Adipocyte (in vitro differentiated cells): ENCODE measurements around the gene DHX15.
A peak's percentile ranks its signal among the peaks of the same experiment; 100 is the strongest.
"Not testable (repeated sequence)": the region's sequence is repeated elsewhere in the genome, so short reads cannot be mapped to it uniquely, and the experiment has no call there.

Experiments used
- DNase-seq: peaks from one replicate; pipeline ENCODE4 v3.0.0-alpha.2; 2015; ENCODE audit warnings: low read depth
- H3K27me3 ChIP-seq: replicated peaks from 2 replicates; pipeline ENCODE4 v1.7.0; 2013; ENCODE audit warnings: mild to moderate bottlenecking, low read length, moderate library complexity; ENCODE audit not compliant: control insufficient read depth, insufficient read depth
- H3K36me3 ChIP-seq: 2 replicates; pipeline ENCODE4 v1.7.0; 2013; ENCODE audit warnings: low read length, mild to moderate bottlenecking, moderate library complexity; ENCODE audit not compliant: control insufficient read depth, insufficient read depth, severe bottlenecking
- H3K4me1 ChIP-seq: 2 replicates; pipeline ENCODE4 v1.7.0; 2013; ENCODE audit warnings: mild to moderate bottlenecking, low read length, moderate library complexity; ENCODE audit not compliant: control insufficient read depth, insufficient read depth
- H3K4me3 ChIP-seq: 2 replicates; pipeline ENCODE4 v1.7.0; 2013; ENCODE audit warnings: mild to moderate bottlenecking, low read length, moderate library complexity
- H3K9ac ChIP-seq: 2 replicates; pipeline ENCODE4 v1.7.0; 2013; ENCODE audit warnings: mild to moderate bottlenecking, low read length, moderate library complexity
- H3K9me3 ChIP-seq: 2 replicates; pipeline ENCODE4 v1.7.0; 2013; ENCODE audit warnings: mild to moderate bottlenecking, low read length, moderate library complexity; ENCODE audit not compliant: control insufficient read depth

Gene DHX15

GRCh38 chr4:24511371-24512063 lies 72.8 kb downstream of the DHX15 start:
- no peak overlapping the region for H3K4me3 ChIP-seq
- no peak overlapping the region for H3K9ac ChIP-seq
- H3K4me1 ChIP-seq = no peaks in the 10 kb centered on the region
- no peaks in the 10 kb centered on the region for H3K27me3 ChIP-seq
- DNase-seq = peak; percentile 51
- H3K9me3 ChIP-seq = no peaks in the 10 kb centered on the region
- H3K36me3 ChIP-seq = no peaks in the 10 kb centered on the region

DNA sequence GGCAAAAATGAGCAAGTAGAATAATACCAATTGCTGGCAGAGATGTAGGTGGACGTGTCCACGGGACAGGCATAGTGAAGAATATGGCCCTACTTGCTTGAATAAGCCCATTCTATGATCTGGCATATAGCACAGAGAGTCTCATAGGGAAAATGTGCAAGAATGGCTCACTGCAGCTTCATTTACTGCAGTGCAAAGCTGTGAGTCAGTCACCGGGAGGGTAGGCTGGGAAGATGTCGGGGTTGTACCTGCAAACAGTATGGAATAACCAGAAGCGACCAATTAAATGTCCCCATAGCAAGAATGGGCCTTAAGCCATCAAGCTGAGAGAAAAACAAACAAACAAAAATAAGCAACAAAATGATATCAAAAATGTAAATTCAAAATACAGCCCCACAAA lies 74.3 kb downstream of the DHX15 start:
- DNase-seq = no peak
- no peaks in the 10 kb centered on the region for H3K27me3 ChIP-seq

GRCh38 chr4:24508541-24508940 lies 75.8 kb downstream of the DHX15 start:
- no peak for DNase-seq
- Histone ChIP-seq H3K4me3 (no peak overlapping the region), H3K9me3 (no peaks in the 10 kb centered on the region), H3K36me3 (no peaks in the 10 kb centered on the region), H3K4me1 (no peaks in the 10 kb centered on the region), H3K9ac (no peak overlapping the region), H3K27me3 (no peaks in the 10 kb centered on the region)

More for the DNA sequence above, 74.3 kb downstream of the DHX15 start:
- H3K9ac ChIP-seq = no peak overlapping the region
- H3K36me3 ChIP-seq = no peaks in the 10 kb centered on the region
- no peaks in the 10 kb centered on the region for H3K4me1 ChIP-seq
- no peak overlapping the region for H3K4me3 ChIP-seq
- H3K9me3 ChIP-seq = no peaks in the 10 kb centered on the region

DNA sequence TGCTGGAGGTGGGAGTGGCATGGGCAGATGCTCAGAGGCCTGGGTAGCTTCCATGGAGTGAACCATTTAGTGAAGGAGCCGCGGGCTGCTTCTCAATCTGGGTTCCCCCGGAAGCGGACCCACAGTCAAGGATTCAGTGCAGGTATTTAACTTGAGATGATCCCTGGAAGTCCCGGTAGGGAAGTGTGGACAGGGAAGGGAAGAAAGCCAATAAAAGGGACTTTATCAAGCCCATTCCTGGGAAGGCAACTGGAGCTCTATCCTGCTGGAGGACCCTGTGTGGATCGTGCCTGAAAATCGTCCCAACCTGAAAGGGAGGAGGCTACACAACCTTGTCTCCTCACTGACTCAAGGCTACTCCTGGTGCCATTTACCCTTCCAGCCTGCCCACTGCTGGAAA lies 76.9 kb downstream of the DHX15 start:
- no peak overlapping the region for H3K4me3 ChIP-seq
- no peaks in the 10 kb centered on the region for H3K9me3 ChIP-seq
- no peaks in the 10 kb centered on the region for H3K36me3 ChIP-seq
- DNase-seq = no peak
- no peak overlapping the region for H3K9ac ChIP-seq
- no peaks in the 10 kb centered on the region for H3K27me3 ChIP-seq
- no peaks in the 10 kb centered on the region for H3K4me1 ChIP-seq

DNA sequence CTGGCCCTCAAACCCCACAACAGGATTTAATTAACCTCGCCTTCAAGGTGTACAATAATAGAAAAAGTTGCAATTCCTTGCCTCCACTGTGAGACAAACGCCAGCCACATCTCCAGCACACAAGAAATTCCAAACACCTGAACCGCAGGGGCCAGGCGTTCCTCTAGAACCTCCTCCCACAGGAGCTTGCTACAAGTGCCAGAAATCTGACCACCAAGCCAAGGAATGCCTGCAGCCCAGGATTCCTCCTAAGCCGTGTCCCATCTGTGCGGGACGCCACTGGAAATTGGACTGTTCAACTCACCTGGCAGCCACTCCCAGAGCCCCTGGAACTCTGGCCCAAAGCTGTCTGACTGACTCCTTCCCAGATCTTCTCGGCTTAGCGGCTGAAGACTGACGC lies 81.3 kb downstream of the DHX15 start:
- H3K4me3 ChIP-seq, H3K36me3 ChIP-seq, H3K4me1 ChIP-seq, H3K9me3 ChIP-seq, DNase-seq, H3K9ac ChIP-seq, H3K27me3 ChIP-seq: not testable (repeated sequence)

- H3K9me3 ChIP-seq = peaks cover 6% of the 10 kb centered on the region
- H3K27me3 ChIP-seq = peaks cover 10% of the 10 kb centered on the region
- no peaks in the 10 kb centered on the region for H3K36me3 ChIP-seq
- H3K4me3 ChIP-seq = no peak overlapping the region
- no peak overlapping the region for H3K9ac ChIP-seq
- H3K4me1 ChIP-seq = no peaks in the 10 kb centered on the region
- no peak for DNase-seq
These were observed 87.1 kb downstream of the DHX15 start for GRCh38 chr4:24497221-24497620.

- Histone ChIP-seq H3K27me3 (peaks cover 12% of the 10 kb centered on the region), H3K9me3 (peaks cover 6% of the 10 kb centered on the region), H3K4me1 (no peaks in the 10 kb centered on the region), H3K36me3 (no peaks in the 10 kb centered on the region), H3K4me3 (no peak overlapping the region), H3K9ac (no peak overlapping the region)
- DNase-seq = no peak
These were observed 87.8 kb downstream of the DHX15 start for GRCh38 chr4:24496597-24496996.

- H3K9ac ChIP-seq = no peak overlapping the region
- no peak for DNase-seq
- H3K36me3 ChIP-seq = no peaks in the 10 kb centered on the region
These were observed 89.0 kb downstream of the DHX15 start for GRCh38 chr4:24495388-24495787.

GRCh38 chr4:24489870-24490269 lies 94.5 kb downstream of the DHX15 start:
- peak; percentile 44 for DNase-seq
- H3K36me3 ChIP-seq = no peaks in the 10 kb centered on the region
- peaks cover 9% of the 10 kb centered on the region for H3K27me3 ChIP-seq
- peaks cover 6% of the 10 kb centered on the region for H3K9me3 ChIP-seq
- peaks cover 16% of the 10 kb centered on the region for H3K4me1 ChIP-seq
- no peak overlapping the region for H3K9ac ChIP-seq
- H3K4me3 ChIP-seq = no peak overlapping the region

More at GRCh38 chr4:24495388-24495787, 89.0 kb downstream of the DHX15 start:
- Histone ChIP-seq H3K4me3 (no peak overlapping the region), H3K27me3 (peaks cover 12% of the 10 kb centered on the region), H3K4me1 (no peaks in the 10 kb centered on the region), H3K9me3 (peaks cover 6% of the 10 kb centered on the region)

DNA sequence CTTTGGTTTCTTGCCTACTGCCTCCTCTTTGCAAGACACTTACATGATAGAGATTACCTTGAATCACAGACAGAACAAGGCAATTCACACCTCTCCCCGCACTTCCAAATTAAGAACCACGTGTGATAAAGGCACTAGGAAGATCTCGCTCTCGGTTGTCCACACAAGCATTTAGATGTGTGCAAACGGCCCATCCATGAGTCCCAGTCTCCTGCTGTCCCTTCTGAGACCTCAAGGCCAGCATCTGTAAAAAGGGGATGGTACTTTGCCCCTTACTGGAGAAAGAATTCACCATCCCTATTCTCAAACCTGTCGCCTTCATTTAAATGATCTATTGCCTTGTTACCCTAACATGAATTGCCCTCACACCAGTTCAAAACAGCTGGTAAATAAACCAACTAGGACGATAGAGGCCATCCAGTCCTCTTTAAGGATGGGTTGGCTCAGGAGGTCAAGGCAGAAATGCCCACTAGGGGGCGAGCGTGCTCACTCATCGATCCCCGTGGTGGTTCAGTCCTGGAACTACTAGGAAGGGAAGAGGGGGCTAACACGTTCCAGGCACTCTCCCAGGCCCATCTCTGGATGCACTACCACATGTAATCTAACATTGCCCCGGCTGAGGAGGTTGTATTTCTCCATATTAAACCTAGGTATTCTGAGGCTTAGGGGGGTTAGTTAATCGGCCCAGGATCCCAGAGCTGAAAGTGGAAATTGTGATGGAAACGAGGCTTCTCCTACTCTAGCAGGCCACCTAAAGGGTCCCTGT lies 95.8 kb downstream of the DHX15 start:
- DNase-seq = peak; percentile 85
- Histone ChIP-seq H3K27me3 (peaks cover 9% of the 10 kb centered on the region), H3K4me1 (peaks cover 16% of the 10 kb centered on the region), H3K36me3 (no peaks in the 10 kb centered on the region), H3K4me3 (no peak overlapping the region), H3K9ac (no peak overlapping the region), H3K9me3 (no peaks in the 10 kb centered on the region)

DNA sequence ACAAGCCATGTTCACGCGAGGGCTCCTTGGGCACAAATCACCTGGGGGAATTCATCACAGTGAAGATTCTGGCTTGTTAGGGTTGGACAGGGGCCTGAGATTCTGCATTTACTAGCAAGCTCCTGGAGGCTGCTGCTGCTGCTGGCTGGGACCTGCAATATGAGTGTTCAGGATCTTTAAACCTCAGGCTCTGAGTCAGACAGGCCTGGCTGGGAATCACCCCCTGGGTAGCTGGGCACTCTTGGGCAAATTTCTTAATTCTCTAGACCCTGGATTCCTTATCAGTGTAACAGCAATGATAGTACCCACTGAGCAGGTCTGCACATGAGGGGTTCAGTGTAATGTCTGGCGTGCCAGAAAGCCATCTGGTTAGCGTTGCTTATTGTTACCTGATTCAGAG lies 101.5 kb downstream of the DHX15 start:
- no peak for DNase-seq
- H3K9ac ChIP-seq = no peak overlapping the region
- H3K4me3 ChIP-seq = no peak overlapping the region
- peaks cover 13% of the 10 kb centered on the region for H3K27me3 ChIP-seq
- peaks cover under 1% of the 10 kb centered on the region for H3K4me1 ChIP-seq
- no peaks in the 10 kb centered on the region for H3K36me3 ChIP-seq
- H3K9me3 ChIP-seq = no peaks in the 10 kb centered on the region
